HG03521 (cell line): Measurements from ENCODE around the gene LRCOL1.

ENCODE experiments used
- ATAC-seq: cut with Tn5 transposase; IDR thresholded peaks from one replicate; pipeline ENCODE4 v1.9.1; 2021; ENCODE audit warnings: mild to moderate bottlenecking, moderate library complexity; ENCODE audit not compliant: unreplicated experiment

The LRCOL1 gene

GRCh38 chr12:132610051-132610759, at the start of gene LRCOL1:
Gene LRCOL1, minus strand, starts transcription at chr12:132610582. Its CDS starts 4,331 bp downstream, at chr12:132606251.
- ATAC-seq: no peak

GRCh38 chr12:132660052-132660451, 49.7 kb upstream of the LRCOL1 start:
- ATAC-seq: no peak

- no peak for ATAC-seq
These were observed 48.8 kb upstream of the LRCOL1 start for GRCh38 chr12:132659146-132659545.

- ATAC-seq: no peak
These were observed 47.9 kb upstream of the LRCOL1 start for GRCh38 chr12:132658149-132658894.

GRCh38 chr12:132657004-132657727, 46.8 kb upstream of the LRCOL1 start:
- no peak for ATAC-seq

- ATAC-seq: no peak
These were observed 43.3 kb upstream of the LRCOL1 start for GRCh38 chr12:132653567-132654290.

GRCh38 chr12:132651444-132652100, 41.2 kb upstream of the LRCOL1 start:
- no peak for ATAC-seq

GRCh38 chr12:132649226-132649945, 39.0 kb upstream of the LRCOL1 start:
- no peak for ATAC-seq

- ATAC-seq: no peak
These were observed 38.3 kb upstream of the LRCOL1 start for GRCh38 chr12:132648616-132649225.

- ATAC-seq: no peak
These were observed 37.5 kb upstream of the LRCOL1 start for GRCh38 chr12:132647858-132648257.

- ATAC-seq: no peak
These were observed 36.5 kb upstream of the LRCOL1 start for GRCh38 chr12:132646850-132647249.

GRCh38 chr12:132642846-132643835, 32.8 kb upstream of the LRCOL1 start:
- no peak for ATAC-seq

GRCh38 chr12:132641811-132642650, 31.6 kb upstream of the LRCOL1 start:
- ATAC-seq: no peak

GRCh38 chr12:132640936-132641335, 30.6 kb upstream of the LRCOL1 start:
- ATAC-seq: no peak

GRCh38 chr12:132639956-132640520, 29.7 kb upstream of the LRCOL1 start:
- no peak for ATAC-seq

GRCh38 chr12:132638541-132639408, 28.4 kb upstream of the LRCOL1 start:
- no peak for ATAC-seq
